SK-N-SH (cell line): ENCODE measurements around the gene TPD52L1. TPM values are rescaled to one million over a fixed set of nuclear protein-coding genes. Genes with fewer than 3 reads are reported as not detected.

Source experiments
- CTCF ChIA-PET: fragments of 300-600, 350-600 bp; formaldehyde crosslinking; extraction: SDS; loops from one replicate; lab custom pipeline; 2021; lab: Yijun Ruan, JAX
- POLR2A ChIA-PET: fragments of 350-600 bp; sonication (Branson Sonifier 250); formaldehyde crosslinking; extraction: SDS; loops from one replicate; lab custom pipeline; 2020; ENCODE audit warnings: antibody characterized with exemption, inconsistent platforms; lab: Yijun Ruan, JAX
- DNase-seq: peaks from one replicate; pipeline ENCODE4 v3.0.0; 2012
- H2AFZ ChIP-seq: fragments of 200-600 bp; sonication (generic); 2 replicates; pipeline ENCODE4 v1.8.1; 2016; ENCODE audit warnings: antibody characterized with exemption, mild to moderate bottlenecking, low read depth
- H3F3A ChIP-seq: fragments of 200-600 bp; sonication (generic); replicated peaks from 2 replicates; pipeline ENCODE3; 2016; ENCODE audit warnings: antibody characterized with exemption, mild to moderate bottlenecking; ENCODE audit not compliant: insufficient read depth
- H3K27ac ChIP-seq, 2 experiments: fragments of 200-500 bp in 1 of 2; fragments of 200-600 bp in 1 of 2; sonication (Bioruptor generic) in 1 of 2; sonication (generic), shearing (Covaris generic) in 1 of 2; 2 replicates each; pipeline versions ENCODE4 v1.5.1 to v1.6.1; 2014 to 2016; ENCODE audit warnings: low read depth in 2 of 2, inconsistent platforms in 1 of 2, low read length in 1 of 2, mild to moderate bottlenecking in 1 of 2, mixed read lengths in 1 of 2
- H3K27me3 ChIP-seq: fragments of 200-600 bp; sonication (generic), shearing (Covaris generic); 2 replicates; pipeline ENCODE4 v1.6.1; 2016; ENCODE audit warnings: mixed run types; ENCODE audit not compliant: insufficient read depth
- H3K36me3 ChIP-seq, 2 experiments: fragments of 200-500 bp in 1 of 2; fragments of 200-600 bp in 1 of 2; sonication (Bioruptor generic) in 1 of 2; sonication (generic) in 1 of 2; replicated peaks in 1 of 2; 2 replicates each; pipeline versions ENCODE3 to v1.5.1; 2014 to 2016; ENCODE audit warnings: low read length in 1 of 2, mild to moderate bottlenecking in 1 of 2; ENCODE audit not compliant: insufficient read depth in 2 of 2, control insufficient read depth in 1 of 2
- H3K4me1 ChIP-seq, 2 experiments: fragments of 200-500 bp in 1 of 2; fragments of 200-600 bp in 1 of 2; sonication (Bioruptor generic) in 1 of 2; sonication (generic), shearing (Covaris generic) in 1 of 2; 2 replicates each; pipeline versions ENCODE4 v1.5.1 to v1.6.1; 2014 to 2016; ENCODE audit warnings: low read depth in 1 of 2, low read length in 1 of 2, mixed run types in 1 of 2; ENCODE audit not compliant: insufficient read depth in 2 of 2, control insufficient read depth in 1 of 2
- H3K4me2 ChIP-seq: fragments of 200-600 bp; sonication (generic), shearing (Covaris generic); 2 replicates; pipeline ENCODE4 v1.6.1; 2017; ENCODE audit warnings: mixed run types
- H3K4me3 ChIP-seq, 2 experiments: fragments of 200-500 bp in 1 of 2; fragments of 200-600 bp in 1 of 2; sonication (Bioruptor generic) in 1 of 2; sonication (generic), shearing (Covaris generic) in 1 of 2; 2 replicates each; pipeline versions ENCODE4 v1.5.1 to v1.8.1; 2014 to 2016; ENCODE audit warnings: low read depth in 2 of 2, inconsistent platforms in 1 of 2, low read length in 1 of 2, mild to moderate bottlenecking in 1 of 2, mixed read lengths in 1 of 2, moderate library complexity in 1 of 2
- H3K79me2 ChIP-seq: fragments of 200-600 bp; sonication (generic); 2 replicates; pipeline ENCODE4 v1.8.1; 2017; ENCODE audit warnings: mild to moderate bottlenecking; ENCODE audit not compliant: insufficient read depth
- H3K9ac ChIP-seq: fragments of 200-600 bp; sonication (generic); 2 replicates; pipeline ENCODE4 v1.6.1; 2017; ENCODE audit warnings: mixed run types
- H3K9me2 ChIP-seq: fragments of 200-600 bp; sonication (generic); 2 replicates; pipeline ENCODE4 v1.6.1; 2017; ENCODE audit warnings: mixed run types
- H3K9me3 ChIP-seq: fragments of 200-600 bp; sonication (generic); 2 replicates; pipeline ENCODE4 v1.6.1; 2017; ENCODE audit warnings: mixed run types, mild to moderate bottlenecking, moderate library complexity
- H4K20me1 ChIP-seq: fragments of 200-600 bp; sonication (generic); 2 replicates; pipeline ENCODE4 v1.6.1; 2017; ENCODE audit warnings: mild to moderate bottlenecking, mixed run types; ENCODE audit not compliant: insufficient read depth
- EP300 ChIP-seq, 2 experiments: IDR thresholded peaks; 2 replicates each; pipeline versions ENCODE4 v1.4.0 to v1.6.1; 2012; ENCODE audit warnings: borderline replicate concordance in 1 of 2, low read depth in 1 of 2, low read length in 1 of 2
- FOXJ3 ChIP-seq: sonication (generic); formaldehyde crosslinking; IDR thresholded peaks from 2 replicates; pipeline ENCODE4 v1.5.1; 2020; ENCODE audit warnings: mild to moderate bottlenecking, missing genetic modification reagents
- GATA2 ChIP-seq: sonication (generic); formaldehyde crosslinking; IDR thresholded peaks from 2 replicates; pipeline ENCODE4 v1.5.0; 2020; ENCODE audit warnings: mild to moderate bottlenecking, missing genetic modification reagents
- JUND ChIP-seq: IDR thresholded peaks from 2 replicates; pipeline ENCODE4 v1.4.0; 2012
- NFIC ChIP-seq: IDR thresholded peaks from 2 replicates; pipeline ENCODE4 v1.4.0; 2012; ENCODE audit warnings: borderline replicate concordance
- NRF1 ChIP-seq: IDR thresholded peaks from 2 replicates; pipeline ENCODE4 v1.6.1; 2012; ENCODE audit warnings: low read depth, mild to moderate bottlenecking, low read length
- PBX3 ChIP-seq: IDR thresholded peaks from 2 replicates; pipeline ENCODE4; 2012
- POLR2AphosphoS5 ChIP-seq: IDR thresholded peaks from 2 replicates; pipeline ENCODE4 v1.6.1; 2012; ENCODE audit warnings: low read depth, low read length
- RAD21 ChIP-seq: IDR thresholded peaks from 2 replicates; pipeline ENCODE4 v1.6.1; 2012; ENCODE audit warnings: mild to moderate bottlenecking, low read length
- RFX5 ChIP-seq: IDR thresholded peaks from 2 replicates; pipeline ENCODE4 v1.6.1; 2012; ENCODE audit warnings: mild to moderate bottlenecking, improper control_type of control experiment, low read length
- SIN3A ChIP-seq: IDR thresholded peaks from 2 replicates; pipeline ENCODE4 v1.6.1; 2012; ENCODE audit warnings: low read depth, mild to moderate bottlenecking, low read length, moderate library complexity, borderline replicate concordance
- SMC3 ChIP-seq: IDR thresholded peaks from 2 replicates; pipeline ENCODE4 v1.6.1; 2012; ENCODE audit warnings: low read depth, low read length, improper control_type of control experiment
- TAF1 ChIP-seq: IDR thresholded peaks from 2 replicates; pipeline ENCODE4 v1.6.1; 2012; ENCODE audit warnings: low read depth, mild to moderate bottlenecking, low read length, moderate library complexity, borderline replicate concordance
- TEAD4 ChIP-seq: IDR thresholded peaks from 2 replicates; pipeline ENCODE4 v1.4.0; 2012; ENCODE audit warnings: mild to moderate bottlenecking, borderline replicate concordance; ENCODE audit not compliant: insufficient read depth
- YY1 ChIP-seq: IDR thresholded peaks from 2 replicates; pipeline ENCODE4 v1.4.0; 2012; ENCODE audit warnings: low read depth, mild to moderate bottlenecking
- ZBTB33 ChIP-seq: IDR thresholded peaks from 2 replicates; pipeline ENCODE4 v1.4.0; 2012; ENCODE audit warnings: low read depth, borderline replicate concordance
- WGBS: methylation state at CpG from one replicate; pipeline ENCODE4 v1.1.6; 2017; ENCODE audit warnings: low lambda C conversion rate; 5-methylcytosine and 5-hydroxymethylcytosine counted together
- polyA plus RNA-seq, 3 experiments: library from polyadenylated mRNA; depleted of rRNA; stranded (reverse); fragments of >200 nt; gene quantifications; 2 replicates each; pipeline ENCODE4 v1.2.3, GENCODE V29; 2012

The TPD52L1 gene
- polyA plus RNA-seq, 1 of the 3 experiments (the other 2 are of a cell fraction), result 0.13 TPM

DNA sequence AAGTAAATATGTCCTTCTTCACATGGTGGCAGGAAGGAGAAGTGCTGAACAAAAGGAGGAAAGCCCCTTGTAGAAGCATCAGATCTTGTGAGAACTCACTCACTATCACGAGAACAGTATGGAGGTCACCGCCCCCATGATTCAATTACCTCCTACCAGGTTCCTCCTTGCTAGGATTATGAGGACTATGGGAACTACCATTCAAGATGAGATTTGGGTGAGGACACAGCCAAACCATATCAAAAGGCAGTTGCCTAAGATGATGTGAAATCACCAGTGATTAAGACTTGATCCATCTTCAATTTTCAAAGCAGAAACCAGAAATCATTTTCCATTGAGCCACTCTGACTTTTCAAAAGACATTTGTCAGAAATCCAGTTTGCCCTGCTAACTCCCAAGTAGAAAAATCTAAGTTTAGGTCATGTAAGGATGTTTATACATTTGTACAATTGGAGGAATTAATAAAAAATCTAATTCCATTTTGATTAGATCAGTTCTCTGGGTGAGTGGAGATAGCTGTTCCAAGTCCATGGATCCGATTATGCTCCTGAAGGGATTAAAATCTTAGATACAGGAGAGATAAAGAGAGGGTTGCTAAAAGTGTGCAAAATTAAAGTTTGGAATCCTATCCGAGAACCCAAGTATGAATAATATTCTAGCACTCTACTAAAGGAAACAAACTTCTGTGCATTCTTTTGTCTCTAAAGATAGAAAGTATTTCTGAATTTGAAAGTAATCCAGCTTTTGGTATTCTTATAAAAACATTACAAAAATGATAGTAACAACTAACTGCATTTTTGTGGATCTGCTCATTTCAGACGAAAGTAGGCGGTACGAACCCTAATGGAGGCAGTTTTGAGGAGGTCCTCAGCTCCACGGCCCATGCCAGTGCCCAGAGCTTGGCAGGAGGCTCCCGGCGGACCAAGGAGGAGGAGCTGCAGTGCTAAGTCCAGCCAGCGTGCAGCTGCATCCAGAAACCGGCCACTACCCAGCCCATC lies 108.7 kb downstream of the TPD52L1 start:
- no peaks in the 10 kb centered on the region for H4K20me1 ChIP-seq
- no peaks in the 10 kb centered on the region for H3K9me2 ChIP-seq
- ChIA-PET CTCF (no interaction called here), POLR2A (no interaction called here)
- H3K27ac ChIP-seq, result peak overlapping the region in 1 of 2 experiments; percentile 44; a peak in 2 of 4 replicates
- H3K79me2 ChIP-seq, result no peaks in the 10 kb centered on the region
- H3K9ac ChIP-seq, result 0 out of 2 replicates have a peak overlapping the region, but pooled peaks have one; percentile 13
- H3K4me1 ChIP-seq, result no peaks in the 10 kb centered on the region; a peak in 1 of 4 replicates
- H3F3A ChIP-seq, result no peaks in the 10 kb centered on the region
- DNase-seq, result no peak
- H2AFZ ChIP-seq, result no peak overlapping the region; the same call in 1 of the 2 replicates
- H3K27me3 ChIP-seq, result no peaks in the 10 kb centered on the region
- H3K4me3 ChIP-seq, result no peak overlapping the region; a peak in 1 of 4 replicates
- H3K9me3 ChIP-seq, result no peaks in the 10 kb centered on the region
- WGBS, result 51% methylated on average over 12 of the region's 12 CpGs
- H3K36me3 ChIP-seq, result no peaks in the 10 kb centered on the region
- H3K4me2 ChIP-seq, result peak overlapping the region; percentile 9
- TF ChIP-seq RAD21 (no peak), EP300 (IDR thresholded peaks at IDR 0.05; ENCODE audit: borderline replicate concordance in 1 of 2, low read depth in 1 of 2, low read length in 1 of 2) (no peak), FOXJ3 (no peak), JUND (no peak), NRF1 (no peak), YY1 (no peak), PBX3 (no peak), TEAD4 (no peak), SIN3A (no peak), POLR2AphosphoS5 (no peak), GATA2 (CRISPR knock-in tag) (no peak), NFIC (no peak), SMC3 (no peak), TAF1 (no peak)
- TF ChIP-seq, all 33 proteins: peak for 0

DNA sequence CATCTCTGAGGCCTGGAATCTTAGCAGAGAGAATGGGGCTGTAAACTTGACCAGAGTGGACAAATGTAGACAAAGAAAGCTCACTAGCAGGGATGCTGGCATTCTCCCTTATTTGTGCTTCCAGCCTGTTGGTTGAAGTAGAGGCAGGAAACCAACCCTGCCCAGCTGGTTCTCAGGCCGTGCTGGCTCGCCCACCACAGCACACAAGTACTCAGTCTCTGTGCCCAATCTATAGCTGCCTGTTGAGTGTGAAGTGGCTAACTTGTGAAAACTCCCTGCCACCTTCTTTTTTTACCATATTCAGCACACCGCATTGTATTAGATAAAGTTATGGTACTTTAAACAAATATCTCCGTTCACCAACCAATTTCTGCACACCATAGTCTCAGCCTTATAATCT lies 110.9 kb downstream of the TPD52L1 start:
- H3F3A ChIP-seq, result no peaks in the 10 kb centered on the region
- TF ChIP-seq ZBTB33, result no peak
- no peak for TF ChIP-seq RFX5
- TF ChIP-seq POLR2AphosphoS5, result no peak
- TF ChIP-seq EP300 (IDR thresholded peaks at IDR 0.05; ENCODE audit: borderline replicate concordance in 1 of 2, low read depth in 1 of 2, low read length in 1 of 2), result no peak
- no peak for TF ChIP-seq TAF1
- H3K4me2 ChIP-seq, result no peak overlapping the region
- H2AFZ ChIP-seq, result no peak overlapping the region
- no peak overlapping the region for H3K4me3 ChIP-seq
- CTCF ChIA-PET, result interaction anchor here (0.6 to 1.3 kb wide), 2 partner anchors 72 to 831 kb away, joined by 3 read pairs; no protein-coding TSS in a partner anchor
- DNase-seq, result no peak
- no peaks in the 10 kb centered on the region for H3K36me3 ChIP-seq
- no peak overlapping the region for H3K27ac ChIP-seq
- no peaks in the 10 kb centered on the region for H3K9me2 ChIP-seq
- no peaks in the 10 kb centered on the region for H4K20me1 ChIP-seq
- WGBS, result 70% methylated on average over 4 of the region's 4 CpGs
- POLR2A ChIA-PET, result no interaction called here
- no peaks in the 10 kb centered on the region for H3K9me3 ChIP-seq
- H3K9ac ChIP-seq, result no peak overlapping the region
- no peaks in the 10 kb centered on the region; a peak in 1 of 4 replicates for H3K4me1 ChIP-seq
- H3K27me3 ChIP-seq, result no peaks in the 10 kb centered on the region
- H3K79me2 ChIP-seq, result no peaks in the 10 kb centered on the region
